Measurements from ENCODE around the gene KCNRG. TPM values are rescaled to one million over a fixed set of nuclear protein-coding genes. Genes with fewer than 3 reads are reported as not detected.

Gene KCNRG
- total and polyA plus RNA-seq, 9 of the 15 experiments (the other 6 are each of a cell fraction or from before 2014, with no cell fraction given), result 0.36 to 1.1 (median 0.53) TPM

- TF ChIP-seq SMAD3 (CRISPR knock-in tag; conservative IDR thresholded peaks at IDR 0.05) (0 out of 2 replicates have a peak, but pooled peaks have one; percentile 6), ZNF316 (IDR thresholded peaks at IDR 0.05) (no peak), CXXC5 (CRISPR knock-in tag; IDR thresholded peaks at IDR 0.05) (peak; percentile 51), XRCC3 (IDR thresholded peaks at IDR 0.05) (no peak), CCNT2 (IDR thresholded peaks at IDR 0.05; ENCODE audit: borderline replicate concordance, extremely low read depth, insufficient read length, low read depth, low read length) (peak; percentile 20), ZFP30 (CRISPR knock-in tag; IDR thresholded peaks at IDR 0.05; ENCODE audit: borderline replicate concordance) (no peak), ZNF668 (CRISPR knock-in tag; IDR thresholded peaks at IDR 0.05) (no peak), TAL1 (IDR thresholded peaks at IDR 0.05) (no peak), NFYB (IDR thresholded peaks at IDR 0.05; ENCODE audit: extremely low read depth, insufficient read length) (no peak), RAD21 (CRISPR knock-in tag; conservative IDR thresholded peaks at IDR 0.05 in 1 of 2, IDR thresholded peaks at IDR 0.05 in 1 of 2) (peak; percentile 40 to 61), ZNF324 (CRISPR knock-in tag; IDR thresholded peaks at IDR 0.05) (no peak), CBX8 (IDR thresholded peaks at IDR 0.05; ENCODE audit: borderline replicate concordance, extremely low read depth, low read depth, low read length, poor library complexity, severe bottlenecking) (no peak), PRPF4 (IDR thresholded peaks at IDR 0.05; ENCODE audit: insufficient read depth, low read depth, low read length, poor library complexity, severe bottlenecking) (peak; percentile 66)
- TF ChIP-seq, protein P1, sequence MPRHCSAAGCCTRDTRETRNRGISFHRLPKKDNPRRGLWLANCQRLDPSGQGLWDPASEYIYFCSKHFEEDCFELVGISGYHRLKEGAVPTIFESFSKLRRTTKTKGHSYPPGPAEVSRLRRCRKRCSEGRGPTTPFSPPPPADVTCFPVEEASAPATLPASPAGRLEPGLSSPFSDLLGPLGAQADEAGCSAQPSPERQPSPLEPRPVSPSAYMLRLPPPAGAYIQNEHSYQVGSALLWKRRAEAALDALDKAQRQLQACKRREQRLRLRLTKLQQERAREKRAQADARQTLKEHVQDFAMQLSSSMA (CRISPR knock-in tag; IDR thresholded peaks at IDR 0.05), result no peak
- TF ChIP-seq, protein P2, sequence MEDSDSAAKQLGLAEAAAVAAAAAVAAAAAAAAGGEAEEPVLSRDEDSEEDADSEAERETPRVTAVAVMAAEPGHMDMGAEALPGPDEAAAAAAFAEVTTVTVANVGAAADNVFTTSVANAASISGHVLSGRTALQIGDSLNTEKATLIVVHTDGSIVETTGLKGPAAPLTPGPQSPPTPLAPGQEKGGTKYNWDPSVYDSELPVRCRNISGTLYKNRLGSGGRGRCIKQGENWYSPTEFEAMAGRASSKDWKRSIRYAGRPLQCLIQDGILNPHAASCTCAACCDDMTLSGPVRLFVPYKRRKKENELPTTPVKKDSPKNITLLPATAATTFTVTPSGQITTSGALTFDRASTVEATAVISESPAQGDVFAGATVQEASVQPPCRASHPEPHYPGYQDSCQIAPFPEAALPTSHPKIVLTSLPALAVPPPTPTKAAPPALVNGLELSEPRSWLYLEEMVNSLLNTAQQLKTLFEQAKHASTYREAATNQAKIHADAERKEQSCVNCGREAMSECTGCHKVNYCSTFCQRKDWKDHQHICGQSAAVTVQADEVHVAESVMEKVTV (CRISPR knock-in tag; IDR thresholded peaks at IDR 0.05), result no peak
- TF ChIP-seq, protein P3, sequence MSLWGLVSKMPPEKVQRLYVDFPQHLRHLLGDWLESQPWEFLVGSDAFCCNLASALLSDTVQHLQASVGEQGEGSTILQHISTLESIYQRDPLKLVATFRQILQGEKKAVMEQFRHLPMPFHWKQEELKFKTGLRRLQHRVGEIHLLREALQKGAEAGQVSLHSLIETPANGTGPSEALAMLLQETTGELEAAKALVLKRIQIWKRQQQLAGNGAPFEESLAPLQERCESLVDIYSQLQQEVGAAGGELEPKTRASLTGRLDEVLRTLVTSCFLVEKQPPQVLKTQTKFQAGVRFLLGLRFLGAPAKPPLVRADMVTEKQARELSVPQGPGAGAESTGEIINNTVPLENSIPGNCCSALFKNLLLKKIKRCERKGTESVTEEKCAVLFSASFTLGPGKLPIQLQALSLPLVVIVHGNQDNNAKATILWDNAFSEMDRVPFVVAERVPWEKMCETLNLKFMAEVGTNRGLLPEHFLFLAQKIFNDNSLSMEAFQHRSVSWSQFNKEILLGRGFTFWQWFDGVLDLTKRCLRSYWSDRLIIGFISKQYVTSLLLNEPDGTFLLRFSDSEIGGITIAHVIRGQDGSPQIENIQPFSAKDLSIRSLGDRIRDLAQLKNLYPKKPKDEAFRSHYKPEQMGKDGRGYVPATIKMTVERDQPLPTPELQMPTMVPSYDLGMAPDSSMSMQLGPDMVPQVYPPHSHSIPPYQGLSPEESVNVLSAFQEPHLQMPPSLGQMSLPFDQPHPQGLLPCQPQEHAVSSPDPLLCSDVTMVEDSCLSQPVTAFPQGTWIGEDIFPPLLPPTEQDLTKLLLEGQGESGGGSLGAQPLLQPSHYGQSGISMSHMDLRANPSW (CRISPR knock-in tag; IDR thresholded peaks at IDR 0.05), result no peak
- TF ChIP-seq, protein P4, sequence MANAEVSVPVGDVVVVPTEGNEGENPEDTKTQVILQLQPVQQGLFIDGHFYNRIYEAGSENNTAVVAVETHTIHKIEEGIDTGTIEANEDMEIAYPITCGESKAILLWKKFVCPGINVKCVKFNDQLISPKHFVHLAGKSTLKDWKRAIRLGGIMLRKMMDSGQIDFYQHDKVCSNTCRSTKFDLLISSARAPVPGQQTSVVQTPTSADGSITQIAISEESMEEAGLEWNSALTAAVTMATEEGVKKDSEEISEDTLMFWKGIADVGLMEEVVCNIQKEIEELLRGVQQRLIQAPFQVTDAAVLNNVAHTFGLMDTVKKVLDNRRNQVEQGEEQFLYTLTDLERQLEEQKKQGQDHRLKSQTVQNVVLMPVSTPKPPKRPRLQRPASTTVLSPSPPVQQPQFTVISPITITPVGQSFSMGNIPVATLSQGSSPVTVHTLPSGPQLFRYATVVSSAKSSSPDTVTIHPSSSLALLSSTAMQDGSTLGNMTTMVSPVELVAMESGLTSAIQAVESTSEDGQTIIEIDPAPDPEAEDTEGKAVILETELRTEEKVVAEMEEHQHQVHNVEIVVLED (CRISPR knock-in tag; IDR thresholded peaks at IDR 0.05), result no peak
- TF ChIP-seq, protein P5, sequence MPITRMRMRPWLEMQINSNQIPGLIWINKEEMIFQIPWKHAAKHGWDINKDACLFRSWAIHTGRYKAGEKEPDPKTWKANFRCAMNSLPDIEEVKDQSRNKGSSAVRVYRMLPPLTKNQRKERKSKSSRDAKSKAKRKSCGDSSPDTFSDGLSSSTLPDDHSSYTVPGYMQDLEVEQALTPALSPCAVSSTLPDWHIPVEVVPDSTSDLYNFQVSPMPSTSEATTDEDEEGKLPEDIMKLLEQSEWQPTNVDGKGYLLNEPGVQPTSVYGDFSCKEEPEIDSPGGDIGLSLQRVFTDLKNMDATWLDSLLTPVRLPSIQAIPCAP (CRISPR knock-in tag; IDR thresholded peaks at IDR 0.05; ENCODE audit: borderline replicate concordance), result no peak
Measured at GRCh38 chr13:49996951-49997895, 18.0 kb upstream of the KCNRG start, which contains the start of gene TRIM13 (continued).
